Ishikawa (cell line): ENCODE data around the gene RAD50.

Experiments used
- CEBPB ChIP-seq: IDR thresholded peaks from 2 replicates; pipeline ENCODE4 v1.6.1; 2012
- CREB1 ChIP-seq: IDR thresholded peaks from 2 replicates; pipeline ENCODE4 v1.6.1; 2012; ENCODE audit warnings: low read depth
- EGR1 ChIP-seq: IDR thresholded peaks from 2 replicates; pipeline ENCODE4 v1.6.1; 2012
- EP300 ChIP-seq: IDR thresholded peaks from 2 replicates; pipeline ENCODE4 v1.6.1; 2012; ENCODE audit warnings: borderline replicate concordance
- FOXM1 ChIP-seq: IDR thresholded peaks from 2 replicates; pipeline ENCODE4 v1.6.1; 2012; ENCODE audit warnings: low read depth, borderline replicate concordance
- NFIC ChIP-seq: IDR thresholded peaks from 2 replicates; pipeline ENCODE4 v1.6.1; 2012
- RAD21 ChIP-seq: IDR thresholded peaks from 2 replicates; pipeline ENCODE4 v1.6.1; 2012; ENCODE audit warnings: low read depth
- REST ChIP-seq: IDR thresholded peaks from 2 replicates; pipeline ENCODE4 v1.6.1; 2012; ENCODE audit warnings: low read depth, mild to moderate bottlenecking
- TAF1 ChIP-seq: IDR thresholded peaks from 2 replicates; pipeline ENCODE4 v1.6.1; 2012; ENCODE audit warnings: low read depth, mild to moderate bottlenecking
- TCF12 ChIP-seq: IDR thresholded peaks from 2 replicates; pipeline ENCODE4 v1.6.1; 2012; ENCODE audit warnings: low read depth
- TEAD4 ChIP-seq: IDR thresholded peaks from 2 replicates; pipeline ENCODE4 v1.6.1; 2012
- YY1 ChIP-seq: IDR thresholded peaks from 2 replicates; pipeline ENCODE4 v1.6.1; 2012; ENCODE audit warnings: low read depth
- ZBTB7A ChIP-seq: IDR thresholded peaks from 2 replicates; pipeline ENCODE4 v1.6.1; 2012; ENCODE audit warnings: low read depth
- TF ChIP-seq, protein P1 (sequence below): IDR thresholded peaks from 2 replicates; pipeline ENCODE4 v1.6.1; 2012
- TF ChIP-seq, protein P2 (sequence below): IDR thresholded peaks from 2 replicates; pipeline ENCODE4 v1.6.1; 2012

Gene RAD50

GRCh38 chr5:132543472-132544201 is 13.1 kb upstream of the RAD50 start, which contains the start of gene IL5:
Gene IL5 (minus strand): TSS chr5:132543522. CDS start chr5:132543478, 44 bp downstream.
- TF ChIP-seq NFIC, result no peak
- TF ChIP-seq REST, result no peak
- TF ChIP-seq ZBTB7A, result no peak
- TF ChIP-seq EGR1, result no peak
- TF ChIP-seq TEAD4, result no peak
- TF ChIP-seq TAF1, result no peak
- no peak for TF ChIP-seq RAD21
- TF ChIP-seq FOXM1, result no peak
- no peak for TF ChIP-seq TCF12
- no peak for TF ChIP-seq CEBPB
- TF ChIP-seq EP300, result no peak
- TF ChIP-seq, protein P1, sequence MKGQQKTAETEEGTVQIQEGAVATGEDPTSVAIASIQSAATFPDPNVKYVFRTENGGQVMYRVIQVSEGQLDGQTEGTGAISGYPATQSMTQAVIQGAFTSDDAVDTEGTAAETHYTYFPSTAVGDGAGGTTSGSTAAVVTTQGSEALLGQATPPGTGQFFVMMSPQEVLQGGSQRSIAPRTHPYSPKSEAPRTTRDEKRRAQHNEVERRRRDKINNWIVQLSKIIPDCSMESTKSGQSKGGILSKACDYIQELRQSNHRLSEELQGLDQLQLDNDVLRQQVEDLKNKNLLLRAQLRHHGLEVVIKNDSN, result no peak
- TF ChIP-seq YY1, result no peak
- no peak for TF ChIP-seq CREB1

DNA sequence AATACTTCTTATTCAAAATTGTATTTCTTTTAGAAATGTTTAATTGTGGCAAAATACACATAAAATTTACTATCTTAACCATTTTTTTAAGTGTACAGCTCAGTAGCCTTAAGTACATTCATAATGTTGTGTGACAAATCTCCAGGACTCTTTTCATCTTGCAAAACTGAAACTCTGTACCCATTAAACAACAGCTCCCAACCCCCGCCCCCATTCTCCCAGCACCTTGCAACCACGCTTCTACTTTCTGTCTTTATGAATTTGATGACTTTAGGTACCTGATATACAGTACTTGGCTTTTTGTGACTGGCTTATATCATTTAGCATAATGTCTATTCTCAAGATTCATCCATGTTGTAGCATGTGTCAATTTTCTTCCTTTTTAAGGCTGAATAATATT is 10.7 kb upstream of the RAD50 start:
- TF ChIP-seq TEAD4, result no peak
- TF ChIP-seq, protein P2, sequence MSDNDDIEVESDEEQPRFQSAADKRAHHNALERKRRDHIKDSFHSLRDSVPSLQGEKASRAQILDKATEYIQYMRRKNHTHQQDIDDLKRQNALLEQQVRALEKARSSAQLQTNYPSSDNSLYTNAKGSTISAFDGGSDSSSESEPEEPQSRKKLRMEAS, result no peak
- TF ChIP-seq, protein P1, result no peak
- no peak for TF ChIP-seq YY1
- TF ChIP-seq REST, result no peak
- no peak for TF ChIP-seq CEBPB
- no peak for TF ChIP-seq TAF1
- TF ChIP-seq NFIC, result no peak
- no peak for TF ChIP-seq EP300
- TF ChIP-seq EGR1, result no peak
- TF ChIP-seq TCF12, result no peak
- TF ChIP-seq ZBTB7A, result no peak
- no peak for TF ChIP-seq CREB1
- TF ChIP-seq RAD21, result no peak
- TF ChIP-seq FOXM1, result no peak

GRCh38 chr5:132547269-132547668 is 9.5 kb upstream of the RAD50 start:
- no peak for TF ChIP-seq CREB1
- TF ChIP-seq FOXM1, result no peak
- TF ChIP-seq, protein P1, result no peak
- no peak for TF ChIP-seq REST
- TF ChIP-seq TEAD4, result no peak
- no peak for TF ChIP-seq EGR1
- TF ChIP-seq, protein P2, result no peak
- TF ChIP-seq RAD21, result no peak
- TF ChIP-seq TCF12, result no peak
- no peak for TF ChIP-seq CEBPB
- TF ChIP-seq ZBTB7A, result no peak
- no peak for TF ChIP-seq EP300
